Stimulated activated CD4-positive, alpha-beta T cell treated with anti-CD3 and anti-CD28 coated beads, Interleukin-2, amount 100 ng/mL, for 24 hours (primary cell): Measurements from ENCODE around the gene HOXA1.

ENCODE experiments used
- DNase-seq, 2 donors: peaks; one replicate each; pipeline ENCODE4 v3.0.0-alpha.2; 2020

The HOXA1 gene

GRCh38 chr7:27095897-27096767 lies at the start of gene HOXA1:
Gene HOXA1 (minus strand): TSS chr7:27096000. CDS start chr7:27095912, 88 bp downstream.
- peak; percentile 69 to 75 for DNase-seq

- DNase-seq, result no peak
Measured at GRCh38 chr7:27145165-27145913, 49.5 kb upstream of the HOXA1 start.

- no peak for DNase-seq
Measured at GRCh38 chr7:27144781-27145164, 49.0 kb upstream of the HOXA1 start.

DNA sequence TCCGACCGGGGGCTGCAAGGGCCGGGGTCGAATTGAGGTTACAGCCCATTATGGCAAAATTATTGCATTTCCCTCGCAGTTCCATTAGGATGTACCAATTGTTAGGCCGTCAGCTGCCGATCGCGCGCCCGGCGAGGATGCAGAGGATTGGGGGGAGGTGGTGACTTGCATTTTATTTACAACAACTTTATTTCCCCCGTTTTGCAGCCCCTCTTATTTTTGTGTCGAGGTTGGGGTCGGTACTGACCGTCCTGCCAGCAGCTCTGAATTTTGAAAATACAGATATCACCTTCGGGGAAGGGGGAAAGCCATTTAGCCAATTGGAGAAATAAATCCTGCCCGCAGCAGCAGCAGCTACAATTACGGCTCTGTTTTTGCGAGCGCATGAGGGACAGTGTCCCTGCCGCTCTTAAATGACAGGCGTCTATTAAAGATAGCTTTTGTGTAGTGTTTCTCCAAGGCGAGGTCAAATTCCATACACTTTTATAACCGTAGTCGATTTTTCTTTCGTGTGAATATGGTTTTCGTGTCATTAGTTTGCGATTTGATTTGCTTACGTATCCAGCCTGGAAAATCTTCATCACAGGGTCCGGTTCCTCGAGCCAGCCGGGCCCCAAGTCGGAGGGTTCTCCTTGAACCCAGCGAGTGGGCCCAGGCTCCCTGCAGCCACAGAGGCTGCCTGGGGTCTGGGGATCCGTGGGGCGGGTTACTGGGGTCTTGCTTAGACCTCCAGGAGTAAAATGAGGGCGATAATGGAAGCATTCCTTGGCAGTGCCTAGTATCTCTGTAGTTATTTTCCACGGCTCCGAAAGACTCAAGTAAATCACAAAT lies 48.4 kb upstream of the HOXA1 start:
- no peak for DNase-seq

- DNase-seq, result no peak
Measured at GRCh38 chr7:27143023-27143949, 47.5 kb upstream of the HOXA1 start, which contains the start of gene HOXA5. Gene HOXA5 (minus strand): TSS chr7:27143681. CDS start chr7:27143607, 74 bp downstream.

DNA sequence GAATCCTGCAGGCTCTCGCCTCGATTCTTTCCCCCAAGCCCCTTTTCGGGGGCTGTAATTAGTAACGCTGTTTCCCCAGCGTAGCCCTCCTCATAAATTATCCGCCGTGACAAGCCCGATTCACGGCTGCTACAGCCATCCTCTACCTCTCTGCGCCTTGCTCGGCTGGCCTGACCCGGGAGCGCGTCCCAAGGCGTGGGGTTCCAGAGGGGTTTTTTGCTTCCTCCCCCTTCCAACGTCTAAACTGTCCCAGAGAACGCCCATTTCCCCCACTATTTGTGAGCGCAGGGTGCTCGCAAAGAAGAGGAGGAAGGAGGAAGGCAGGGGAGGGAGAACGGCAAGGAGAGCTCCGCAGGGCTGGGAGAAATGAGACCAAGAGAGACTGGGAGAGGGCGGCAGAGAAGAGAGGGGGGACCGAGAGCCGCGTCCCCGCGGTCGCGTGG lies 46.8 kb upstream of the HOXA1 start:
- no peak for DNase-seq

GRCh38 chr7:27141923-27142579 lies 46.3 kb upstream of the HOXA1 start:
- no peak for DNase-seq

DNA sequence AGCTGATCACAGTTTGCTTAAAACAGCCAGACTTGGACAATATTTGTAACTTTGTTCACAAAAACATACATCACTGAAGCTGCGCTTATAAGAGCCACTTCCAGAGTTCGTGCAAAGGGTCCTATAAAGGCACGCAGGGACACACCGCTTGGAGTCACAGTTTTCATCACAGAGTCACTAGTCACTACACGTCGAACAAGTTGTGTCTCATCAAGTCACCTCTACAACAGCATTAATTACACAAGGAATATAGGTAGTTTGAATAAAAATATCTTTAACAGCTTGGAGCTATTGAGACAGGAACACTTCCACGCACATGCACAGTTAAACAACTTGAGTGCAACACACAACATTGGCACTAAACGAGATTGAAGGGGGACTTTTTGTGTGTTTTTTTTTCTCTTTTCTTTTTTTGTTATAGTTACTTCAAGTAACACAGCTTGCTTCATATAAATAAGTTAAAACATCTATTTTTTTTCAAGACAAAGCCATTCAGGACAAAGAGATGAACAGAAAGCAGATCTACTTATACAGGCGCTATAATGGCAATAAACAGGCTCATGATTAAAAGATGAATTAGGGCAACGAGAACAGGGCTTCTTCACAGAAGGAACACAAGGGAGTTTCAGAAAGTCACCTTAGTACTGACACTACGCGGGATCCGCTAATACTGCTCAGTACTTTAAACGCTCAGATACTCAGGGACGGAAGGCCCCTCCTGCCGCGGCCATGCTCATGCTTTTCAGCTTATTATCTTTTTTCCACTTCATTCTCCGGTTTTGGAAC lies 45.5 kb upstream of the HOXA1 start:
- no peak for DNase-seq

DNA sequence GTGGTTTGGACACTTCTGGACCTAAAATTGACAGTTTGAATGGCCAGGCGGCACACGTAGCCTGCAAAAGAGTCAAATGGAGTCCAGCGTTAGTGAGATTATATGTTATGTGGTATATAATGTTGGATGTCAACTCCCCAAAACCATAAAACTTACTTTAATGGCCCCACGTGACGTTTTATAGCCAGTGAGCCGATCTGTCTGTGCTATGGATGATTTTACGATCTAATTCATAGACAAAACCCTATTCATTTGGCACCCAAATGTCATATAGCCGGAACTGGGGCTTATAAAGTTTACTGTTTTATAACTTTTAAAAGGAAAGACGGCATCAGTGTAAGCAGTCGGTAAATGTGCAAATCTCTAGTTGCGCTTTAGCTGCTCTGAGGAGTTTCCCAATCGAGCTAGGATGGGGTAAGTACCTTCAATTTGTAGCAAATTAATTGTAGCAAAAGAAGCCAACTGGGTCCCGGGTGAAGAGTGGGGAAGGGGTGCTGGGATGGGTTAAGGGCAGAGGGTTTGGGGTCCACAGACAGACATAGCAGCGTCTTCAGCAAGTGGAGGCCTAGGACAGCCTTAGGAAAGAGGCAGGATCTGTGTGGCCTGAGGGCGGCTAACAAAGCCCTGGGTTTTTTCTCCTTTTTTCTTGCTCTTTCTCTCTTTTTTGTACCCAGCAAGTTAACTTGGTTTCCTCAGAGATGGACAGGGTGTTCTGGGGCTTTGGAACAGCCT lies 44.5 kb upstream of the HOXA1 start:
- DNase-seq, result no peak

- no peak for DNase-seq
Measured at GRCh38 chr7:27139334-27140125, 43.7 kb upstream of the HOXA1 start.

DNA sequence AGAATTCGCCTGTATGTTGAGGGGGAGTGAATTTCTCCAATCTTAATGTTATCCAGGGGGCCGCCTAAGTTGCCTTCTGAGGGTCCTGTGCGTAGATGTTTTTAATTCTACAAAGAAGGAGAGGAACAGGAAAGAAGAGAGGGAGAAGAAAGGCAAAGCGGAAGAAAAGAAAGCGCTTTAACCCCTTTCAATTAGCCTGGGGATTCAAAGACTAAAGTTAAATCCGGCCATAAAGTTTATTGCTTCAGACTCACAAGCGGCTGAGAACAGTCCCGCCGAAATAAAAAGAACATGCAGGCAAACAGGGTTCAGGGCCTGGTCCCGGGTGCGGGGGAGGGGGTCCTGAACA lies 43.2 kb upstream of the HOXA1 start:
- DNase-seq, result no peak

GRCh38 chr7:27138472-27138871 lies 42.7 kb upstream of the HOXA1 start:
- DNase-seq, result no peak

DNA sequence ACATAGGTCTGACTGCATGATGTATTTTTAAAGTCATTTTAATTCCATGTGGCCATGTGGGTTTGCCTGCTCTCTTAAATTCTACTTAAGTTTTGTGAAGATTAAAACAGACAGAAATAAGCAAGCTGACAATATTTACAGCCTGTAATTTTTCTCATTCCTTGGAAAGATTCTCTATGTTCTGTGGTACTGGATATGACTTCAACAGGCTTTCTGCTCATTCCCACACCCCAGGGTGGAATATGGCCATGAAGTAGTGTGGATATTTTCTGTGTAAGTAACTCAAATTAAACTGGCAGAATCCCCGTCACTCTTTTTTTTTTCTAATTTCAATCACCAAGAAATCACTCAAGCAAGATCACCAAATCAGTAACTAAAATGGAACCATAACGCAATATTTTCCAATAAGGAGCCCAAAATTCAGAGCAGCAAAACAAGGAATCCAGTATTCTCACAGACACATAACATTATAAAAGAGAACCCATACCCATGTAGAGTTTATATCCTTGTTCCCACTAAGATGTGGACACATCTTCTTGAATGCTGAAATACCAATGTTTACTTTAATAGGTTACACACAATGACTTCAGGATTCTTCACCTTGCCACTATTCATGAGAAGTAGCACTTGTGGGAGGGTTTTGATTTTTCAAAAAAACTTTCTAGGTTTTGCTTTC lies 42.0 kb upstream of the HOXA1 start:
- no peak for DNase-seq

DNA sequence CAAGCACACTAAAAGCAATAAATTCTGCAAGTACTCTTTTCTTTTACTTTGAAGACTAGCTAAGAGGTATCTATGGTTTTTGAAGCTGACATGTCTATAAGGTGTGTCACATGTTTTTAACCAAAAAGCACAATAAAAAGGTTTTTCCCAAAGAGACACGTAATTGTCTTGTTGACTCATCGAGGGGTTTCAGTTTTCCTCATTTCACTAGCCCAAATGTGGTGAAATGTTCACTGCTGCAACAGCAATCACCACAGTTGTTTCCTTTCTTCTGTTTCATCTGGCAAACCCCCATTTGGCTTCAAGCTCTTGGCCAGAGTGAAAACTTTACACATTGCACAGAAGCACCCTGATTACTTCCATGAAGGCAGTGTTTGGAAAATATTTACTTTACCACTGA lies 38.6 kb upstream of the HOXA1 start:
- no peak for DNase-seq

DNA sequence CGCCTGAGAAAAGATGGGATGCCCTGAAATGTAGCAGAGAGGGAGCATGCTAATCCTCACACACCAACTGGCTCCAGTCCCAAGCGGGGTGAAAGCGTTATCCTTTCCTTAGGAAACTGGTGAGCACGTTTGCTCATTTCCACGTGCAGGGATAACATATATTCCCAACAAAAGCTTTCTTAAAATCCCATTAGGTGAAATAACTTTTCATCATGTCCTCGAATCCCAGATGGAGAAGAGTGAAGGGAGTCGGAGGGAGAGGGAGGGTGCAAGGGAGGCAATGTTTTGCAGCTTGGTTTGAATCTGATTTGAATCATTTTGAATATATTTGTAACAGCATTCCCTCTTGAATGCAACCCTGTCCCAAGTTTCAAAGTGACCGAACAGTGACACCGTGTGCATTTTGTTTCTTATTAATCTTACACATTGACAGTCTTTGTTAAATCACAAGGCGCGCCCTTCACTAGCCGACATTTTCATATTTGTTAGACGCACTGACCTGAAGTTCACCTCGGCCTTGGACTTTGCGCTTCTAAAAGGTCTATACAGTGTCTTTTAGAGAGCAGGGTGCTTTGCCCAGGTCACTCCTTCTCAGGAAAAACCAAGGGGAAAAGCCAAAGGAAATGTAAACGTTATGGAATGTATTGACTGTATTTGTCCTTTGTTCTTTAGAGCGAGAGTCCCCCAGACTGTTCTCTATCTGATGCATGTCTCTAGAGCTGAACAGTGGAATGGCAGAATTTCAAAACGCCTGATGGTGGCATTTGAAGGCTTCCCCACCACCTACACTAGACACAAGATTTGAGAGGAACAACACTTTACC lies 37.8 kb upstream of the HOXA1 start:
- no peak for DNase-seq

- DNase-seq, result no peak
Measured at GRCh38 chr7:27132978-27133377, 37.2 kb upstream of the HOXA1 start.

GRCh38 chr7:27132214-27132613 lies 36.4 kb upstream of the HOXA1 start:
- no peak for DNase-seq
